ENCODE data around the gene TCF12.

DNA sequence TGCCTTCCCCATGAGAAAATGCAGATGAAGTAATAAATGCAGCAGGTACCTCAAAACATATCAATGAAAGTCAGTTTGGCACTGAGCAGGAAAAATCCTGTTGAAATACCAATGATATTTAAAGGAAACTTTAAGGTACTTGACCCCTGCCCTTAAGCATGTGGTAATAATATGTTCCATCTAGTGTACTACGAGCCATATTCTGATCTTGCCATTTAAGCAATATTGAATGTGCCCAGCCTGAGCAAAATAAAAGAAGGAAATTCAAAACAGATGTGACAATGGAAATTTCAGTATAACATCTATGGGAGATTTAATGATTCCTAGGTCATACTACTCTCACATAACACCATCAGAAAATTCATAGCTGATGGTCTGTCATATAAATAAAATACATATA is 266.1 kb downstream of the TCF12 start:
- TF ChIP-seq POLR2AphosphoS5 (IDR thresholded peaks at IDR 0.05; ENCODE audit: low read depth) (no peak), GABPA (IDR thresholded peaks at IDR 0.05; ENCODE audit: low read depth) (no peak)
- TF ChIP-seq, protein P1, sequence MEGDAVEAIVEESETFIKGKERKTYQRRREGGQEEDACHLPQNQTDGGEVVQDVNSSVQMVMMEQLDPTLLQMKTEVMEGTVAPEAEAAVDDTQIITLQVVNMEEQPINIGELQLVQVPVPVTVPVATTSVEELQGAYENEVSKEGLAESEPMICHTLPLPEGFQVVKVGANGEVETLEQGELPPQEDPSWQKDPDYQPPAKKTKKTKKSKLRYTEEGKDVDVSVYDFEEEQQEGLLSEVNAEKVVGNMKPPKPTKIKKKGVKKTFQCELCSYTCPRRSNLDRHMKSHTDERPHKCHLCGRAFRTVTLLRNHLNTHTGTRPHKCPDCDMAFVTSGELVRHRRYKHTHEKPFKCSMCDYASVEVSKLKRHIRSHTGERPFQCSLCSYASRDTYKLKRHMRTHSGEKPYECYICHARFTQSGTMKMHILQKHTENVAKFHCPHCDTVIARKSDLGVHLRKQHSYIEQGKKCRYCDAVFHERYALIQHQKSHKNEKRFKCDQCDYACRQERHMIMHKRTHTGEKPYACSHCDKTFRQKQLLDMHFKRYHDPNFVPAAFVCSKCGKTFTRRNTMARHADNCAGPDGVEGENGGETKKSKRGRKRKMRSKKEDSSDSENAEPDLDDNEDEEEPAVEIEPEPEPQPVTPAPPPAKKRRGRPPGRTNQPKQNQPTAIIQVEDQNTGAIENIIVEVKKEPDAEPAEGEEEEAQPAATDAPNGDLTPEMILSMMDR (IDR thresholded peaks at IDR 0.05; ENCODE audit: insufficient read depth, low read length): no peak

All from HL-60 (cell line).